ENCODE measurements around the gene TRIM63. TPM values are rescaled to one million over a fixed set of nuclear protein-coding genes. Genes with fewer than 3 reads are reported as not detected.

Gene TRIM63
- total and polyA plus RNA-seq, 2 of the 8 experiments (the other 6 are each of a cell fraction or from before 2014, with no cell fraction given): not detected

DNA sequence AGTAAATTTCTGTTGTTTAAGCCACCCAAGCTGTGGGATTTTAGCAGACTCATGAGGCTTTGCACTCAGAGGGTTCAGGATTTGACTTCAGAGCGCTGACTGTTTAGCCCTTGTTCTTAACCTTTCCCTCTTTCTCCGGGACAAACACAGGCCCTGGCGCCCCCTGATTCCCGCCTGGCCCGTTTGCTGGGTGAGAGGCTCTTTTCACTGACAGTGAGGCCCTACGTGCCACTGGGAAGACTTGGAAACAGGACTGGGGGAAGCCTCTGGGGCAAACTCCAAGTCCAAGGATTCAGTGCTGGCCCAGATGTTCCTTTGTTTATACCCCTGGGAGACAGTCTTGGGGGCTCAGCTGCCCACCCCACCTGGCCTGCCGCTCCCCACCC, 11.7 kb upstream of the TRIM63 start (continued):
- TF ChIP-seq, protein P1, sequence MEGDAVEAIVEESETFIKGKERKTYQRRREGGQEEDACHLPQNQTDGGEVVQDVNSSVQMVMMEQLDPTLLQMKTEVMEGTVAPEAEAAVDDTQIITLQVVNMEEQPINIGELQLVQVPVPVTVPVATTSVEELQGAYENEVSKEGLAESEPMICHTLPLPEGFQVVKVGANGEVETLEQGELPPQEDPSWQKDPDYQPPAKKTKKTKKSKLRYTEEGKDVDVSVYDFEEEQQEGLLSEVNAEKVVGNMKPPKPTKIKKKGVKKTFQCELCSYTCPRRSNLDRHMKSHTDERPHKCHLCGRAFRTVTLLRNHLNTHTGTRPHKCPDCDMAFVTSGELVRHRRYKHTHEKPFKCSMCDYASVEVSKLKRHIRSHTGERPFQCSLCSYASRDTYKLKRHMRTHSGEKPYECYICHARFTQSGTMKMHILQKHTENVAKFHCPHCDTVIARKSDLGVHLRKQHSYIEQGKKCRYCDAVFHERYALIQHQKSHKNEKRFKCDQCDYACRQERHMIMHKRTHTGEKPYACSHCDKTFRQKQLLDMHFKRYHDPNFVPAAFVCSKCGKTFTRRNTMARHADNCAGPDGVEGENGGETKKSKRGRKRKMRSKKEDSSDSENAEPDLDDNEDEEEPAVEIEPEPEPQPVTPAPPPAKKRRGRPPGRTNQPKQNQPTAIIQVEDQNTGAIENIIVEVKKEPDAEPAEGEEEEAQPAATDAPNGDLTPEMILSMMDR (IDR thresholded peaks at IDR 0.05; ENCODE audit: control extremely low read depth in 1 of 3, insufficient read depth in 1 of 3, low read depth in 1 of 3, low read length in 3 of 3): no peak
- TF ChIP-seq TCF12 (IDR thresholded peaks at IDR 0.05; ENCODE audit: low read depth, low read length) (no peak), RNF2 (IDR thresholded peaks at IDR 0.05; ENCODE audit: borderline replicate concordance, low read depth, low read length, missing control alignments, poor library complexity, severe bottlenecking) (no peak), SIRT6 (IDR thresholded peaks at IDR 0.05; ENCODE audit: low read length) (no peak), KDM5A (IDR thresholded peaks at IDR 0.05; ENCODE audit: low read length) (no peak)
- TF ChIP-seq, protein P2, sequence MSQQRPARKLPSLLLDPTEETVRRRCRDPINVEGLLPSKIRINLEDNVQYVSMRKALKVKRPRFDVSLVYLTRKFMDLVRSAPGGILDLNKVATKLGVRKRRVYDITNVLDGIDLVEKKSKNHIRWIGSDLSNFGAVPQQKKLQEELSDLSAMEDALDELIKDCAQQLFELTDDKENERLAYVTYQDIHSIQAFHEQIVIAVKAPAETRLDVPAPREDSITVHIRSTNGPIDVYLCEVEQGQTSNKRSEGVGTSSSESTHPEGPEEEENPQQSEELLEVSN (IDR thresholded peaks at IDR 0.05): no peak

All from H1 (cell line).